ENCODE measurements around the gene ADAM10.

Gene ADAM10

DNA sequence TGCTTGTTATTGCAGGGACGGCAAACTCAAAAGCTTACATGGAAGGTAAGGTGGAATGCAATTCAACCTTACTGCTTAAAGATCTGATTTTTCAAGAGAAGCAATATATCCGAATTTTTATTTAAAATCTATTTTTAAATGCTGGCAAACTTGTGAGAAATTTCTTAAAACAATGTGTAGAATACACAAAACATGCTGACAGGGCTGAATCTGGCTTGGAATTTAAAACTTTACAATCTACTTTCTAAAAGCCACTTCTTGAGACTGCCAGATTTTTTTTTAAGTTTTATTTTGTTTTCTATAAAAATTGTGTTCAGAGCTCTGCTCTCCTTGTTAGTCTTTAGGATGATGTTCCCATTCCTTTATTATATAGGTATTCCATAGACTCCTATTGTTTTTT, 146.7 kb downstream of the ADAM10 start:
- H3K4me3 ChIP-seq (ENCODE audit: low read depth, low read length), result no peak overlapping the region
- no peak overlapping the region for H3K27ac ChIP-seq (ENCODE audit: extremely low read depth, low read depth, low read length)
- TF ChIP-seq ZNF544 (tag by site-specific recombination; IDR thresholded peaks at IDR 0.05) (no peak), ZNF292 (tag by site-specific recombination; IDR thresholded peaks at IDR 0.05; ENCODE audit: borderline replicate concordance, low read depth) (no peak), ZSCAN30 (tag by site-specific recombination; IDR thresholded peaks at IDR 0.05) (no peak), ZNF37A (tag by site-specific recombination; IDR thresholded peaks at IDR 0.05) (no peak), ZNF521 (tag by site-specific recombination; IDR thresholded peaks at IDR 0.05) (no peak), TRIM28 (IDR thresholded peaks at IDR 0.05; ENCODE audit: borderline replicate concordance, low read length) (no peak), ZNF350 (tag by site-specific recombination; IDR thresholded peaks at IDR 0.05) (no peak), SCRT1 (tag by site-specific recombination; IDR thresholded peaks at IDR 0.05; ENCODE audit: borderline replicate concordance) (no peak)
- TF ChIP-seq, protein P1, sequence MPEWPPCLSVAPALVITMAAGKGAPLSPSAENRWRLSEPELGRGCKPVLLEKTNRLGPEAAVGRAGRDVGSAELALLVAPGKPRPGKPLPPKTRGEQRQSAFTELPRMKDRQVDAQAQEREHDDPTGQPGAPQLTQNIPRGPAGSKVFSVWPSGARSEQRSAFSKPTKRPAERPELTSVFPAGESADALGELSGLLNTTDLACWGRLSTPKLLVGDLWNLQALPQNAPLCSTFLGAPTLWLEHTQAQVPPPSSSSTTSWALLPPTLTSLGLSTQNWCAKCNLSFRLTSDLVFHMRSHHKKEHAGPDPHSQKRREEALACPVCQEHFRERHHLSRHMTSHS (tag by site-specific recombination; IDR thresholded peaks at IDR 0.05), result no peak
- TF ChIP-seq, protein P2, sequence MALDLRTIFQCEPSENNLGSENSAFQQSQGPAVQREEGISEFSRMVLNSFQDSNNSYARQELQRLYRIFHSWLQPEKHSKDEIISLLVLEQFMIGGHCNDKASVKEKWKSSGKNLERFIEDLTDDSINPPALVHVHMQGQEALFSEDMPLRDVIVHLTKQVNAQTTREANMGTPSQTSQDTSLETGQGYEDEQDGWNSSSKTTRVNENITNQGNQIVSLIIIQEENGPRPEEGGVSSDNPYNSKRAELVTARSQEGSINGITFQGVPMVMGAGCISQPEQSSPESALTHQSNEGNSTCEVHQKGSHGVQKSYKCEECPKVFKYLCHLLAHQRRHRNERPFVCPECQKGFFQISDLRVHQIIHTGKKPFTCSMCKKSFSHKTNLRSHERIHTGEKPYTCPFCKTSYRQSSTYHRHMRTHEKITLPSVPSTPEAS (tag by site-specific recombination; IDR thresholded peaks at IDR 0.05), result no peak
- TF ChIP-seq, protein P3, sequence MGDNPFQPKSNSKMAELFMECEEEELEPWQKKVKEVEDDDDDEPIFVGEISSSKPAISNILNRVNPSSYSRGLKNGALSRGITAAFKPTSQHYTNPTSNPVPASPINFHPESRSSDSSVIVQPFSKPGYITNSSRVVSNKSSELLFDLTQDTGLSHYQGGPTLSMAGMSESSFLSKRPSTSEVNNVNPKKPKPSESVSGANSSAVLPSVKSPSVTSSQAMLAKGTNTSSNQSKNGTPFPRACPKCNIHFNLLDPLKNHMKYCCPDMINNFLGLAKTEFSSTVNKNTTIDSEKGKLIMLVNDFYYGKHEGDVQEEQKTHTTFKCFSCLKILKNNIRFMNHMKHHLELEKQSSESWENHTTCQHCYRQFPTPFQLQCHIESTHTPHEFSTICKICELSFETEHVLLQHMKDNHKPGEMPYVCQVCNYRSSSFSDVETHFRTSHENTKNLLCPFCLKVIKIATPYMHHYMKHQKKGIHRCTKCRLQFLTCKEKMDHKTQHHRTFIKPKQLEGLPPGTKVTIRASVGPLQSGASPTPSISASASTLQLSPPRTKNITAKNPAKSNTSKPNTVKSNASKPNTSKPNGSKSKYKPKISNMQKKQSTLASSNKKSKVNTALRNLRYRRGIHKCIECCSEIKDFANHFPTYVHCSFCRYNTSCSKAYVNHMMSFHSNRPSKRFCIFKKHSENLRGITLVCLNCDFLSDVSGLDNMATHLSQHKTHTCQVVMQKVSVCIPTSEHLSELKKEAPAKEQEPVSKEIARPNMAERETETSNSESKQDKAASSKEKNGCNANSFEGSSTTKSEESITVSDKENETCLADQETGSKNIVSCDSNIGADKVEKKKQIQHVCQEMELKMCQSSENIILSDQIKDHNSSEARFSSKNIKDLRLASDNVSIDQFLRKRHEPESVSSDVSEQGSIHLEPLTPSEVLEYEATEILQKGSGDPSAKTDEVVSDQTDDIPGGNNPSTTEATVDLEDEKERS (tag by site-specific recombination; IDR thresholded peaks at IDR 0.05), result no peak
- POLR2A ChIA-PET, result no interaction called here
- H3K36me3 ChIP-seq (ENCODE audit: control insufficient read depth in 2 of 2, insufficient read depth in 1 of 2, low read length in 2 of 2), result peaks cover 0 to 6% of the 10 kb centered on the region in 2 experiments; a peak in 1 of 3 replicates
- H3K4me1 ChIP-seq (ENCODE audit: control insufficient read depth, insufficient read depth, low read length), result no peaks in the 10 kb centered on the region
- CTCF ChIA-PET, result interaction anchor here (0.7 kb wide), 1 partner anchor 339 kb away, joined by 4 read pairs; no protein-coding TSS in a partner anchor
- no peaks in the 10 kb centered on the region for H3K9me3 ChIP-seq (ENCODE audit: control insufficient read depth, insufficient read depth, low read depth, low read length)

DNA sequence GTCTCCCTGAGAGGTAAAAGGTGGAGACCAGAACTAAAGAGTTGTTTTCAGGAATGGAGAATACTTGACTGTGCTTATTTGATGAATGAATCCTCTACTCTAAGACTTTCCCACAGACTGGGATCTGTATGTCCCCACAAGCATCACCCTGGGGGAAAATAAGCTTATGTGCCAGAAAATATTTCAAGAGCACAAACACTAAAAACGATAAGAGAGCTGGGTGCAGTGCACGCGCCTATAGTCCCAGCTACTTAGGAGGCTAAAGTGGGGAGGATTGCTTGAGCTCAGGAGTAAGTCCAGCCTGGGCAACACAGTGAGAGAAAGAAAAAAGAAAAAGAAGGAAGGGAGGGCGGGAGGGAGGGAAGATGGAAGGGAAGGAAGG, 150.7 kb downstream of the ADAM10 start:
- CTCF ChIA-PET, result no interaction called here
- POLR2A ChIA-PET, result no interaction called here

More for the DNA sequence above, 150.7 kb downstream of the ADAM10 start:
- peaks cover 0 to 14% of the 10 kb centered on the region in 2 experiments; a peak in 1 of 3 replicates for H3K36me3 ChIP-seq (ENCODE audit: control insufficient read depth in 2 of 2, insufficient read depth in 1 of 2, low read length in 2 of 2)
- H3K4me3 ChIP-seq (ENCODE audit: low read depth, low read length), result no peak overlapping the region
- H3K9me3 ChIP-seq (ENCODE audit: control insufficient read depth, insufficient read depth, low read depth, low read length), result no peaks in the 10 kb centered on the region
- H3K4me1 ChIP-seq (ENCODE audit: control insufficient read depth, insufficient read depth, low read length), result no peaks in the 10 kb centered on the region
- H3K27ac ChIP-seq (ENCODE audit: extremely low read depth, low read depth, low read length), result no peak overlapping the region
- no peak for TF ChIP-seq ZNF341 (tag by site-specific recombination; IDR thresholded peaks at IDR 0.05; ENCODE audit: low read depth)
- no peak for TF ChIP-seq WT1 (tag by site-specific recombination; IDR thresholded peaks at IDR 0.05)
- TF ChIP-seq, protein P4, sequence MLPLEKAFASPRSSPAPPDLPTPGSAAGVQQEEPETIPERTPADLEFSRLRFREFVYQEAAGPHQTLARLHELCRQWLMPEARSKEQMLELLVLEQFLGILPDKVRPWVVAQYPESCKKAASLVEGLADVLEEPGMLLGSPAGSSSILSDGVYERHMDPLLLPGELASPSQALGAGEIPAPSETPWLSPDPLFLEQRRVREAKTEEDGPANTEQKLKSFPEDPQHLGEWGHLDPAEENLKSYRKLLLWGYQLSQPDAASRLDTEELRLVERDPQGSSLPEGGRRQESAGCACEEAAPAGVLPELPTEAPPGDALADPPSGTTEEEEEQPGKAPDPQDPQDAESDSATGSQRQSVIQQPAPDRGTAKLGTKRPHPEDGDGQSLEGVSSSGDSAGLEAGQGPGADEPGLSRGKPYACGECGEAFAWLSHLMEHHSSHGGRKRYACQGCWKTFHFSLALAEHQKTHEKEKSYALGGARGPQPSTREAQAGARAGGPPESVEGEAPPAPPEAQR (tag by site-specific recombination; IDR thresholded peaks at IDR 0.05), result no peak
- TF ChIP-seq HOXA7 (CRISPR knock-in tag; IDR thresholded peaks at IDR 0.05; ENCODE audit: borderline replicate concordance), result no peak
- TF ChIP-seq ZNF324 (tag by site-specific recombination; IDR thresholded peaks at IDR 0.05), result no peak
- no peak for TF ChIP-seq KLF7 (tag by site-specific recombination; IDR thresholded peaks at IDR 0.05; ENCODE audit: borderline replicate concordance)
- TF ChIP-seq ZNF843 (tag by site-specific recombination; IDR thresholded peaks at IDR 0.05), result no peak
- TF ChIP-seq ZNF391 (tag by site-specific recombination; IDR thresholded peaks at IDR 0.05; ENCODE audit: borderline replicate concordance, low read depth), result no peak
- TF ChIP-seq, protein P5, sequence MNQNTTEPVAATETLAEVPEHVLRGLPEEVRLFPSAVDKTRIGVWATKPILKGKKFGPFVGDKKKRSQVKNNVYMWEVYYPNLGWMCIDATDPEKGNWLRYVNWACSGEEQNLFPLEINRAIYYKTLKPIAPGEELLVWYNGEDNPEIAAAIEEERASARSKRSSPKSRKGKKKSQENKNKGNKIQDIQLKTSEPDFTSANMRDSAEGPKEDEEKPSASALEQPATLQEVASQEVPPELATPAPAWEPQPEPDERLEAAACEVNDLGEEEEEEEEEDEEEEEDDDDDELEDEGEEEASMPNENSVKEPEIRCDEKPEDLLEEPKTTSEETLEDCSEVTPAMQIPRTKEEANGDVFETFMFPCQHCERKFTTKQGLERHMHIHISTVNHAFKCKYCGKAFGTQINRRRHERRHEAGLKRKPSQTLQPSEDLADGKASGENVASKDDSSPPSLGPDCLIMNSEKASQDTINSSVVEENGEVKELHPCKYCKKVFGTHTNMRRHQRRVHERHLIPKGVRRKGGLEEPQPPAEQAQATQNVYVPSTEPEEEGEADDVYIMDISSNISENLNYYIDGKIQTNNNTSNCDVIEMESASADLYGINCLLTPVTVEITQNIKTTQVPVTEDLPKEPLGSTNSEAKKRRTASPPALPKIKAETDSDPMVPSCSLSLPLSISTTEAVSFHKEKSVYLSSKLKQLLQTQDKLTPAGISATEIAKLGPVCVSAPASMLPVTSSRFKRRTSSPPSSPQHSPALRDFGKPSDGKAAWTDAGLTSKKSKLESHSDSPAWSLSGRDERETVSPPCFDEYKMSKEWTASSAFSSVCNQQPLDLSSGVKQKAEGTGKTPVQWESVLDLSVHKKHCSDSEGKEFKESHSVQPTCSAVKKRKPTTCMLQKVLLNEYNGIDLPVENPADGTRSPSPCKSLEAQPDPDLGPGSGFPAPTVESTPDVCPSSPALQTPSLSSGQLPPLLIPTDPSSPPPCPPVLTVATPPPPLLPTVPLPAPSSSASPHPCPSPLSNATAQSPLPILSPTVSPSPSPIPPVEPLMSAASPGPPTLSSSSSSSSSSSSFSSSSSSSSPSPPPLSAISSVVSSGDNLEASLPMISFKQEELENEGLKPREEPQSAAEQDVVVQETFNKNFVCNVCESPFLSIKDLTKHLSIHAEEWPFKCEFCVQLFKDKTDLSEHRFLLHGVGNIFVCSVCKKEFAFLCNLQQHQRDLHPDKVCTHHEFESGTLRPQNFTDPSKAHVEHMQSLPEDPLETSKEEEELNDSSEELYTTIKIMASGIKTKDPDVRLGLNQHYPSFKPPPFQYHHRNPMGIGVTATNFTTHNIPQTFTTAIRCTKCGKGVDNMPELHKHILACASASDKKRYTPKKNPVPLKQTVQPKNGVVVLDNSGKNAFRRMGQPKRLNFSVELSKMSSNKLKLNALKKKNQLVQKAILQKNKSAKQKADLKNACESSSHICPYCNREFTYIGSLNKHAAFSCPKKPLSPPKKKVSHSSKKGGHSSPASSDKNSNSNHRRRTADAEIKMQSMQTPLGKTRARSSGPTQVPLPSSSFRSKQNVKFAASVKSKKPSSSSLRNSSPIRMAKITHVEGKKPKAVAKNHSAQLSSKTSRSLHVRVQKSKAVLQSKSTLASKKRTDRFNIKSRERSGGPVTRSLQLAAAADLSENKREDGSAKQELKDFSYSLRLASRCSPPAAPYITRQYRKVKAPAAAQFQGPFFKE (tag by site-specific recombination; IDR thresholded peaks at IDR 0.05; ENCODE audit: borderline replicate concordance), result no peak
- no peak for TF ChIP-seq ZSCAN23 (tag by site-specific recombination; IDR thresholded peaks at IDR 0.05)
- TF ChIP-seq, protein P6, sequence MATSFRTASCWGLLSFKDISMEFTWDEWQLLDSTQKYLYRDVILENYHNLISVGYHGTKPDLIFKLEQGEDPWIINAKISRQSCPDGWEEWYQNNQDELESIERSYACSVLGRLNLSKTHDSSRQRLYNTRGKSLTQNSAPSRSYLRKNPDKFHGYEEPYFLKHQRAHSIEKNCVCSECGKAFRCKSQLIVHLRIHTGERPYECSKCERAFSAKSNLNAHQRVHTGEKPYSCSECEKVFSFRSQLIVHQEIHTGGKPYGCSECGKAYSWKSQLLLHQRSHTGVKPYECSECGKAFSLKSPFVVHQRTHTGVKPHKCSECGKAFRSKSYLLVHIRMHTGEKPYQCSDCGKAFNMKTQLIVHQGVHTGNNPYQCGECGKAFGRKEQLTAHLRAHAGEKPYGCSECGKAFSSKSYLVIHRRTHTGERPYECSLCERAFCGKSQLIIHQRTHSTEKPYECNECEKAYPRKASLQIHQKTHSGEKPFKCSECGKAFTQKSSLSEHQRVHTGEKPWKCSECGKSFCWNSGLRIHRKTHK (tag by site-specific recombination; IDR thresholded peaks at IDR 0.05), result no peak

All from HEK293 (cell line).